ENCODE data around the gene TBC1D10B.
A peak's percentile ranks its signal among the peaks of the same experiment; 100 is the strongest.
"Not testable (repeated sequence)": the region's sequence is repeated elsewhere in the genome, so short reads cannot be mapped to it uniquely, and the experiment has no call there.

The TBC1D10B gene

DNA sequence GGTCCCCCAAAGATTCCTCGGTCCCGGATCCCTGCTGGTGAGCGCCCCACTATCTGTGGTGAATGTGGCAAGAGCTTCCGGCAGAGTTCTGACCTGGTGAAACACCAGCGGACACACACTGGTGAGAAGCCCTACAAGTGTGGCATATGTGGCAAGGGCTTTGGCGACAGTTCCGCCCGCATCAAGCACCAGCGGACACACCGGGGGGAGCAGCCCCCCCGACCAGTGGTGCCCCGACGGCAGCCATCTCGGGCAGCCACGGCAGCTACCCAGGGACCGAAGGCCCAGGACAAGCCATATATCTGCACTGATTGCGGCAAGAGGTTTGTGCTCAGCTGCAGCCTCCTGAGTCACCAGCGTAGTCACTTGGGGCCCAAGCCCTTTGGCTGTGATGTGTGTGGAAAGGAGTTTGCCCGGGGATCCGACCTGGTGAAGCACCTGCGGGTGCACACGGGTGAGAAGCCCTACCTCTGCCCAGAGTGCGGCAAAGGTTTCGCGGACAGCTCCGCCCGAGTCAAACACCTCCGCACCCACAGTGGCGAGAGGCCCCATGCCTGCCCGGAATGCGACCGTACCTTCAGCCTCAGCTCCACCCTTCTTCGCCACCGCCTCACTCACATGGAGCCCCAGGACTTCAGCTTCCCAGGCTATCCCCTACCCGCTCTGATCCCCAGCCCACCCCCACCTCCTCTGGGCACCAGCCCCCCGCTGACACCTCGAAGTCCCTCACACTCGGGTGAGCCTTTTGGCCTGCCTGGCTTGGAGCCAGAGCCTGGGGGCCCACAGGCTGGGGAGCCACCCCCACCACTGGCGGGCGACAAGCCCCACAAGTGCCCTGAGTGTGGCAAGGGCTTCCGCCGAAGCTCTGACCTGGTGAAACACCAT lies 27.7 kb upstream of the TBC1D10B start:
- no peak for DNase-seq

- no peak for DNase-seq
These were observed 26.8 kb upstream of the TBC1D10B start for GRCh38 chr16:30397056-30397455.

DNA sequence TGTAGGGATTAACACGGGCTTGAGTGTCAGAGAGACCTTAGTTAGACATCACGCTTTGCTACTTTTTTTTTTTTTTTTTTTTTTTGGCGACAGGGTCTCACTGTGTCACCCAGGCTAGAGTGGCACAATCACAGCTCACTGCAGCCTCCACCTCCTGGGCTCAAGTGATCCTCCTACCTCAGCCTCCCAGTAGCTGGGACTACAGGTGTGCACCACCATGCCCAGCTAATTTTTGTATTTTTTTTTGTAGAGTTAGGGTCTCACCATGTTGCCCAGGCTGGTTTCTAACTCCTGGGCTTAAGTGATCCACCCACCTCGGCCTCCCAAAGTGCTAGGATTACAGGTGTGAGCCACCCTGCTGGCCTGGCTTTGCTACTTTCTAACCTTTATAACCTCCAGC lies 26.3 kb upstream of the TBC1D10B start:
- DNase-seq: not testable (repeated sequence)

- no peak for DNase-seq
These were observed 25.8 kb upstream of the TBC1D10B start for GRCh38 chr16:30395992-30396585.

- peak; percentile 45 for DNase-seq
These were observed 25.1 kb upstream of the TBC1D10B start, which contains the start of gene ZNF48 for GRCh38 chr16:30395155-30395991. ZNF48 (plus strand) TSS chr16:30395420; CDS start chr16:30395795, 375 bp downstream.

DNA sequence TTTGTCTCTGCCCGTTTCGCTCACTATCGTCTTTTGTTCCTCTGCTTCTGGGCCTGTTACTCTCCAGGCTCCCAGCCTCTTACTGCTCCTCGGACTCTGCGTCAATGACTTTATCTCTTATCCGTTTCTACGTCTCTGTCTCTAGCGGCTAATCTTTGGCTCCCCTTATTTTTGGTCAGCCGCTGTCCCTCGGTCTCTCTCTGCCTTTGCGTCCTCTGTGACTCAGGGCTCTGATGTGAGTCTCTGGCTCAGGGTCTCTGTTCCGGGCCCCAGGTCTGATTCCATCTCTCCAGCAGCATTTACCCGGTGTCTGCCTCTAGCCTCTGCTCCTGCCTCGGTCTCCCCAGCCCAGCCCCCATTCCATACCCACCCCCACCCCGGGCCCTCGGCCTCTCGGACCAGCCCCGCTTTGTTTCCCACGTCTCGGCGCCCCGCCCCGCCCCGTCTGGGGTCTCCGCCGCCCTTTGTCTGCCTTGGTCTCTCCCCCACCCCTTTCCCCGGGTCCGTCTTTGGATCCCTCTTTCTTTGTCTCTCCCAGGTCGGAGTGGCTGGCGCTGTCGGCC lies 24.4 kb upstream of the TBC1D10B start:
- DNase-seq: no peak

GRCh38 chr16:30383521-30383920 lies 13.2 kb upstream of the TBC1D10B start:
- no peak for DNase-seq

- no peak for DNase-seq
These were observed 12.0 kb upstream of the TBC1D10B start, which contains the start of gene SEPTIN1 for GRCh38 chr16:30382111-30382881. SEPTIN1 (minus strand) TSS chr16:30382561; CDS start chr16:30382542, 19 bp downstream.

GRCh38 chr16:30381291-30382041 lies 11.2 kb upstream of the TBC1D10B start:
- DNase-seq: no peak

- DNase-seq: no peak
These were observed 10.5 kb upstream of the TBC1D10B start for GRCh38 chr16:30380803-30381208.

DNA sequence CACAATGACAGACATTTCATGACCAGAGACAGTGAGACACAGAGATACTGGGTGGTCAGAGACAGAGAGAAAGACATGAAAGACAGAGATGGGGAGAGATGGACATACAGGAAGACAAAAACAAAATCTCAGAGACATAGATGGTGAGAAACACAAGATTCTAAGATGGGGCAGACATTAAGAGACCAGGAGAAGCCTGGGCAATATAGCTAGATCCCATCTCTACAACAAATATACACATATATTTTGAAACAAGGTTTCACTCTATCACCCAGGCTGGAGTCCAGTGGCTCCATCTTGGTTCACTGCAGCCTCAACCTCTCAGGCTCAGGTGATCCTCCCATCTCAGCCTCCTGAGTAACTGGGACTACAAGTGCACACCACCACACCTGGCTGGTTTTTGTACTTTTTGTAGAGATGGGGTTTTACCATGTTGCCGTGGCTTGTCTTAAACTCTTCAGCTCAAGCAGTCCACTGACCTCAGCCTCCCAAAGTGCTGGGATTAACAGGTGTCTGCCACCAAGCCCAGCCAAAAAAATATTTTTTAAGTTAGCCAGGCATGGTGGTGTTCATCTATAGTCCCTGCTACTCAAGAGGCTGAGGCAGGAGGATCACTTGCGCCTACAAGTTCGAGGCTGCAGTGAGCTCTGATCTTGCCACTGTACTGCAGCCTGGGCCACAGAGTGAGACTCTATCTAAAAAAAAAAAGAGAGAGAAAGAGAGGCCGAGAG lies 9.9 kb upstream of the TBC1D10B start:
- no peak for DNase-seq

DNA sequence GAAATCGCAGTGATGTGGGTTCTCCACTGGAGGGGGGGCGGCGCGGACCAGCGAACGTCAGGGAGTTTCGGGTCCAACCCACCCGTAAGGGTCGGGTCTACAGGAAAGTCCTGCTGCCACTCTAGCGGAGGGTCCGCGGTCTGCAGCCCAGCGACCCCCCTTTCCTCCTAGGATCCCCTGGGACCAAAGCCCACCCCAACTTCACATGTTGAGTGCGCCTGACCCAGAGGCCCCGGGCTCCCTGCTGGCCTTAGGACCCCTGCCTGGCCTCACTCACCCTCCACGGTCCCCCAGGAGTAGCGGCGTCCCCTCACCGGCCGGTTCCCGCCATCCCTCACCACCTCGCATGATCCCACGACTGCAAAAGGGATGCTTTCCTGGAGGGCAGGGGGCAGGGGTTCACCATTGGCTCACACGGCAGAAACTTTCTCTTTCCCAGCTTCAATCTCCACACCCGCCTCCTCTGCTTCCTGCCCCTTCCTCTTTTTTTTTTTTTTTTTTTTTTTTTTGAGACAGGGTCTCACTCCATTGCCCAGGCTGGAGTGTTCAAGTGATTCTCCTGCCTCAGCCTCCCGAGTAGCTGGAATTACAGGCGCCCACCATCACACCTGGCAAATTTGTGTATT lies 9.0 kb upstream of the TBC1D10B start:
- DNase-seq: no peak

DNA sequence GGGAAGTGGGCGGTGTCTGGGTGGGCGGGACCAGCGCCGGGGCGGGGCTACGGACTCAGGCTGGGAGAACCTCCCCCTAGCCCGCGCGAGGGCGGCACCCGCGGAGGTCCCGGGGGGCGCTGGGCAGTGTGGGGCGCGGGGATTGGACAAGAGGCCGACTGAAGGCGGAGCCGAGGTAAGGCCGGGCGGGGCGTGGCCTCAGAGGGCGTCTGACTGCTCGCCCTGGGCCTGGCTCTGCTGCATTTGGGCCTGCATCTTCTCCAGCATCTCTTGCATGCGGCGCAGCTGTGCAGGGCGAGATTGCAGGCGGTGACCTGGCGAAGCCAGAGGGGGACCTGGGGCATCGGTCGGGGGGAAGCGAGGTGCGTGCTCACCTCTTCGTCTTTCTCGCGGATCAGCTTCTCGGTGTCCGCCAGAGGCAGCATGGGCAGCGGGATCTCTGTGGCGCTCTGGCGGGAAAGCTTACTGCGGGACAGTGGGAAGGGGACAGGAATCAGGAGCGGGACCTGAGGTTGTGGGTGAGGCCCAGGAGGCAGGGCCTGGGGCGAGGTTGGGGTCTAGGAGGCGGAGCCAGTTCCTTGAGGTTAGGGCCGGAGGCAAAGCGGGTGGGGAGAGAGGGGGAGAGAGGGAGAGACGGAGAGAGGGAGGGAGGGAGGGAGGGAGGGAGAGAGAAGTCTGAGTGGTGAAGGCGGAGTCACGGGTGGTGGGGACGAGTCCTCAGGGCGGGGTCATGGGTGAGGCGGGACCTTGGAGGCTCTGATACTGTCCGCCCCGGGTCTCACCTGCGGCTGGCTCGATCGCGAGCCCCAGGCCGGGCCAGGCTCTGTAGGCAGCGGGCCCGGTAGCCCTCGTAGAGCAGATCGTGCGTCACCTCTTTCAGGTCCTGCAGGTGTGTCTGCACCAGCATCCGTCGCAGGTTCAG lies 8.2 kb upstream of the TBC1D10B start:
- peak; percentile 93 for DNase-seq

GRCh38 chr16:30377812-30378235 lies 7.5 kb upstream of the TBC1D10B start:
- peak; percentile 39 for DNase-seq

GRCh38 chr16:30377050-30377811 lies 6.9 kb upstream of the TBC1D10B start:
- DNase-seq: no peak

- DNase-seq: no peak
These were observed 6.2 kb upstream of the TBC1D10B start for GRCh38 chr16:30376461-30376902.

DNA sequence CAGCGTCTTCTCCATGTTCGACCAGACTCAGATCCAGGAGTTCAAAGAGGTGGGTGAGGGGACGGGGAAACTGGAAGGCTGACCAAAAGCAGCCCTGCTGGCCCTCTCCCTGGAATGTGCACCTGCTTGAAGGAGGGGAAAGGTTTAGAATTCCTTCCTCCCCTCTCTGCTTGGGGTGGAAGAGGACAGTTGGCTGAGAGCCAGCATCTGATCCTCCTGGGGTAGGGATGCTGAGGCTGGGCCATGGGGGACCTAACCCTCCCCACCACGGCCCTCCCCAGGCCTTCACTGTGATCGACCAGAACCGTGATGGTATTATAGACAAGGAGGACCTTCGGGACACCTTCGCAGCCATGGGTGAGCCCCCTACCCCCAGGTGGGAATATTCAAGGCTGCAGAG lies 5.6 kb upstream of the TBC1D10B start:
- DNase-seq: no peak

DNA sequence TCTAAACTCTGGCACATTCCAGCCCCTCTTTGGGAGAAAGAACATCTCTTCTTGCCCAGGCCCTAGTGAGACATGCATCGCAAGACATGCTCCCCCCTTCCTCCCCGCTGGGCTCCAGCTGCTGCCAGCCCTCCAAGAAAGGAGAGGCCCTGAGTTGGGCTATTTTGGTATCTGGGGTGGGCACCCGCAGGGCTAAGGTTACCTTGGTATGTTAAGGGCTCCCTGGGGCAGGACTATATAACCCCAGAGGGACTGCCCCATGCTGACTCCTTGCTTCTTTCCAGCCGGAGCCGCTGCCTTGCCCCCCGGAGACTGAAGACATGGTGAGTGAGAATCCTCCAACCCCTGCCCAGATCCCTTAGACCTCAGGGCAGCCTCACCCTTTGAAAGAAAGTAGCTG lies 4.2 kb upstream of the TBC1D10B start, which contains the start of gene MYL11:
MYL11 (plus strand) TSS at position 265 of the 400 bp plus-strand sequence; CDS start at position 321, 56 bp downstream.
- DNase-seq: no peak
